WTC11 (cell line): Measurements from ENCODE around the gene GYS2.

ENCODE experiments used
- CBFB ChIP-seq: sonication (generic); formaldehyde crosslinking; IDR thresholded peaks from 2 replicates; pipeline ENCODE4 v1.8.1; 2022; ENCODE audit warnings: mild to moderate bottlenecking, low read depth, missing genetic modification reagents
- FOXP1 ChIP-seq: sonication (generic); formaldehyde crosslinking; IDR thresholded peaks from 2 replicates; pipeline ENCODE4 v1.8.0; 2022; ENCODE audit warnings: missing genetic modification reagents, mild to moderate bottlenecking, moderate library complexity, borderline replicate concordance
- GABPB1 ChIP-seq: sonication (generic); formaldehyde crosslinking; IDR thresholded peaks from 2 replicates; pipeline ENCODE4 v1.8.1; 2023; ENCODE audit warnings: mild to moderate bottlenecking, missing genetic modification reagents
- IRF2 ChIP-seq: sonication (generic); formaldehyde crosslinking; IDR thresholded peaks from 2 replicates; pipeline ENCODE4 v1.8.0; 2022; ENCODE audit warnings: low read depth, missing genetic modification reagents, borderline replicate concordance
- NR2C2 ChIP-seq: sonication (generic); formaldehyde crosslinking; IDR thresholded peaks from 2 replicates; pipeline ENCODE4 v1.8.0; 2022; ENCODE audit warnings: mild to moderate bottlenecking, missing genetic modification reagents
- PREB ChIP-seq: sonication (generic); formaldehyde crosslinking; IDR thresholded peaks from 2 replicates; pipeline ENCODE4 v1.8.1; 2022; ENCODE audit warnings: mild to moderate bottlenecking, missing genetic modification reagents, moderate library complexity, borderline replicate concordance
- TCF7 ChIP-seq: sonication (generic); formaldehyde crosslinking; IDR thresholded peaks from 2 replicates; pipeline ENCODE4 v1.8.0; 2022; ENCODE audit warnings: mild to moderate bottlenecking, low read depth, missing genetic modification reagents, moderate library complexity
- ZNF423 ChIP-seq: fragments of 250-450 bp; sonication (Bioruptor Pico); IDR thresholded peaks from 2 replicates; pipeline ENCODE4 v2.1.2; 2022; ENCODE audit warnings: mild to moderate bottlenecking, moderate library complexity
- TF ChIP-seq, protein P1 (sequence below): fragments of 200-600 bp; IDR thresholded peaks from 2 replicates; pipeline ENCODE4 v1.8.0; 2022; ENCODE audit warnings: antibody characterized with exemption
- TF ChIP-seq, protein P2 (sequence below): sonication (generic); formaldehyde crosslinking; IDR thresholded peaks from 2 replicates; pipeline ENCODE4 v1.8.0; 2022; ENCODE audit warnings: missing genetic modification reagents
- TF ChIP-seq, protein P3 (sequence below): sonication (generic); formaldehyde crosslinking; IDR thresholded peaks from 2 replicates; pipeline ENCODE4 v1.8.1; 2023; ENCODE audit warnings: mild to moderate bottlenecking, moderate library complexity, missing genetic modification reagents
- TF ChIP-seq, protein P4 (sequence below): sonication (generic); formaldehyde crosslinking; IDR thresholded peaks from 2 replicates; pipeline ENCODE4 v1.8.1; 2022; ENCODE audit warnings: low read depth, mild to moderate bottlenecking, moderate library complexity, missing genetic modification reagents, borderline replicate concordance

- TF ChIP-seq, protein P1, sequence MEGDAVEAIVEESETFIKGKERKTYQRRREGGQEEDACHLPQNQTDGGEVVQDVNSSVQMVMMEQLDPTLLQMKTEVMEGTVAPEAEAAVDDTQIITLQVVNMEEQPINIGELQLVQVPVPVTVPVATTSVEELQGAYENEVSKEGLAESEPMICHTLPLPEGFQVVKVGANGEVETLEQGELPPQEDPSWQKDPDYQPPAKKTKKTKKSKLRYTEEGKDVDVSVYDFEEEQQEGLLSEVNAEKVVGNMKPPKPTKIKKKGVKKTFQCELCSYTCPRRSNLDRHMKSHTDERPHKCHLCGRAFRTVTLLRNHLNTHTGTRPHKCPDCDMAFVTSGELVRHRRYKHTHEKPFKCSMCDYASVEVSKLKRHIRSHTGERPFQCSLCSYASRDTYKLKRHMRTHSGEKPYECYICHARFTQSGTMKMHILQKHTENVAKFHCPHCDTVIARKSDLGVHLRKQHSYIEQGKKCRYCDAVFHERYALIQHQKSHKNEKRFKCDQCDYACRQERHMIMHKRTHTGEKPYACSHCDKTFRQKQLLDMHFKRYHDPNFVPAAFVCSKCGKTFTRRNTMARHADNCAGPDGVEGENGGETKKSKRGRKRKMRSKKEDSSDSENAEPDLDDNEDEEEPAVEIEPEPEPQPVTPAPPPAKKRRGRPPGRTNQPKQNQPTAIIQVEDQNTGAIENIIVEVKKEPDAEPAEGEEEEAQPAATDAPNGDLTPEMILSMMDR: no peak
- no peak for TF ChIP-seq NR2C2
- no peak for TF ChIP-seq CBFB (CRISPR knock-in tag)
- TF ChIP-seq IRF2 (CRISPR knock-in tag): no peak
- no peak for TF ChIP-seq TCF7 (CRISPR knock-in tag)
- TF ChIP-seq, protein P2, sequence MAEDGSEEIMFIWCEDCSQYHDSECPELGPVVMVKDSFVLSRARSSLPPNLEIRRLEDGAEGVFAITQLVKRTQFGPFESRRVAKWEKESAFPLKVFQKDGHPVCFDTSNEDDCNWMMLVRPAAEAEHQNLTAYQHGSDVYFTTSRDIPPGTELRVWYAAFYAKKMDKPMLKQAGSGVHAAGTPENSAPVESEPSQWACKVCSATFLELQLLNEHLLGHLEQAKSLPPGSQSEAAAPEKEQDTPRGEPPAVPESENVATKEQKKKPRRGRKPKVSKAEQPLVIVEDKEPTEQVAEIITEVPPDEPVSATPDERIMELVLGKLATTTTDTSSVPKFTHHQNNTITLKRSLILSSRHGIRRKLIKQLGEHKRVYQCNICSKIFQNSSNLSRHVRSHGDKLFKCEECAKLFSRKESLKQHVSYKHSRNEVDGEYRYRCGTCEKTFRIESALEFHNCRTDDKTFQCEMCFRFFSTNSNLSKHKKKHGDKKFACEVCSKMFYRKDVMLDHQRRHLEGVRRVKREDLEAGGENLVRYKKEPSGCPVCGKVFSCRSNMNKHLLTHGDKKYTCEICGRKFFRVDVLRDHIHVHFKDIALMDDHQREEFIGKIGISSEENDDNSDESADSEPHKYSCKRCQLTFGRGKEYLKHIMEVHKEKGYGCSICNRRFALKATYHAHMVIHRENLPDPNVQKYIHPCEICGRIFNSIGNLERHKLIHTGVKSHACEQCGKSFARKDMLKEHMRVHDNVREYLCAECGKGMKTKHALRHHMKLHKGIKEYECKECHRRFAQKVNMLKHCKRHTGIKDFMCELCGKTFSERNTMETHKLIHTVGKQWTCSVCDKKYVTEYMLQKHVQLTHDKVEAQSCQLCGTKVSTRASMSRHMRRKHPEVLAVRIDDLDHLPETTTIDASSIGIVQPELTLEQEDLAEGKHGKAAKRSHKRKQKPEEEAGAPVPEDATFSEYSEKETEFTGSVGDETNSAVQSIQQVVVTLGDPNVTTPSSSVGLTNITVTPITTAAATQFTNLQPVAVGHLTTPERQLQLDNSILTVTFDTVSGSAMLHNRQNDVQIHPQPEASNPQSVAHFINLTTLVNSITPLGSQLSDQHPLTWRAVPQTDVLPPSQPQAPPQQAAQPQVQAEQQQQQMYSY: no peak
- TF ChIP-seq FOXP1 (CRISPR knock-in tag): no peak
- TF ChIP-seq, protein P3, sequence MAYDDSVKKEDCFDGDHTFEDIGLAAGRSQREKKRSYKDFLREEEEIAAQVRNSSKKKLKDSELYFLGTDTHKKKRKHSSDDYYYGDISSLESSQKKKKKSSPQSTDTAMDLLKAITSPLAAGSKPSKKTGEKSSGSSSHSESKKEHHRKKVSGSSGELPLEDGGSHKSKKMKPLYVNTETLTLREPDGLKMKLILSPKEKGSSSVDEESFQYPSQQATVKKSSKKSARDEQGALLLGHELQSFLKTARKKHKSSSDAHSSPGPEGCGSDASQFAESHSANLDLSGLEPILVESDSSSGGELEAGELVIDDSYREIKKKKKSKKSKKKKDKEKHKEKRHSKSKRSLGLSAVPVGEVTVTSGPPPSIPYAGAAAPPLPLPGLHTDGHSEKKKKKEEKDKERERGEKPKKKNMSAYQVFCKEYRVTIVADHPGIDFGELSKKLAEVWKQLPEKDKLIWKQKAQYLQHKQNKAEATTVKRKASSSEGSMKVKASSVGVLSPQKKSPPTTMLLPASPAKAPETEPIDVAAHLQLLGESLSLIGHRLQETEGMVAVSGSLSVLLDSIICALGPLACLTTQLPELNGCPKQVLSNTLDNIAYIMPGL (CRISPR knock-in tag): no peak
- no peak for TF ChIP-seq ZNF423
- no peak for TF ChIP-seq PREB (CRISPR knock-in tag)
- TF ChIP-seq GABPB1 (CRISPR knock-in tag): no peak
- TF ChIP-seq, protein P4, sequence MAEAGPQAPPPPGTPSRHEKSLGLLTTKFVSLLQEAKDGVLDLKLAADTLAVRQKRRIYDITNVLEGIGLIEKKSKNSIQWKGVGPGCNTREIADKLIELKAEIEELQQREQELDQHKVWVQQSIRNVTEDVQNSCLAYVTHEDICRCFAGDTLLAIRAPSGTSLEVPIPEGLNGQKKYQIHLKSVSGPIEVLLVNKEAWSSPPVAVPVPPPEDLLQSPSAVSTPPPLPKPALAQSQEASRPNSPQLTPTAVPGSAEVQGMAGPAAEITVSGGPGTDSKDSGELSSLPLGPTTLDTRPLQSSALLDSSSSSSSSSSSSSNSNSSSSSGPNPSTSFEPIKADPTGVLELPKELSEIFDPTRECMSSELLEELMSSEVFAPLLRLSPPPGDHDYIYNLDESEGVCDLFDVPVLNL: no peak
Measured at GRCh38 chr12:21499765-21500164, 104.9 kb downstream of the GYS2 start.
